ENCODE results near the gene MTREX.

DNA sequence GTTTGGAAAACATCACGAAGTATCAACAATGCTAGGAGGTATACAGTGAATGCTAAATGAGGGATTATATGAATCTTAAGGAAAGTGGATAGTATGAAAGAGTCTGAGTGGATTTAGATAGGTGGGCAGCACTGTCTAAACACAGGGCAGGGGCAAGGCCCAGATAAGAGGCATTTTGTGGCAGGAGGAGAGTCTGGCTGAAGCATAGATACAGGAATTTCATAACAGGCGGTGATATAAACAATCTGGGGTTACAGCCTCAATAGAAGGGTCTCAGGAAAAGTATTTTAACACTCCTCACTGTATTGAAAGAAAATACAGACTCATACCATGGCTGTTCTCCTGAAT lies 130.0 kb downstream of the MTREX start:
- TF ChIP-seq POLR2AphosphoS5 (IDR thresholded peaks at IDR 0.05) (no peak), POLR2A (IDR thresholded peaks at IDR 0.05) (no peak)
- TF ChIP-seq, protein P1, sequence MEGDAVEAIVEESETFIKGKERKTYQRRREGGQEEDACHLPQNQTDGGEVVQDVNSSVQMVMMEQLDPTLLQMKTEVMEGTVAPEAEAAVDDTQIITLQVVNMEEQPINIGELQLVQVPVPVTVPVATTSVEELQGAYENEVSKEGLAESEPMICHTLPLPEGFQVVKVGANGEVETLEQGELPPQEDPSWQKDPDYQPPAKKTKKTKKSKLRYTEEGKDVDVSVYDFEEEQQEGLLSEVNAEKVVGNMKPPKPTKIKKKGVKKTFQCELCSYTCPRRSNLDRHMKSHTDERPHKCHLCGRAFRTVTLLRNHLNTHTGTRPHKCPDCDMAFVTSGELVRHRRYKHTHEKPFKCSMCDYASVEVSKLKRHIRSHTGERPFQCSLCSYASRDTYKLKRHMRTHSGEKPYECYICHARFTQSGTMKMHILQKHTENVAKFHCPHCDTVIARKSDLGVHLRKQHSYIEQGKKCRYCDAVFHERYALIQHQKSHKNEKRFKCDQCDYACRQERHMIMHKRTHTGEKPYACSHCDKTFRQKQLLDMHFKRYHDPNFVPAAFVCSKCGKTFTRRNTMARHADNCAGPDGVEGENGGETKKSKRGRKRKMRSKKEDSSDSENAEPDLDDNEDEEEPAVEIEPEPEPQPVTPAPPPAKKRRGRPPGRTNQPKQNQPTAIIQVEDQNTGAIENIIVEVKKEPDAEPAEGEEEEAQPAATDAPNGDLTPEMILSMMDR (IDR thresholded peaks at IDR 0.05): no peak
